Omental fat pad (tissue), 4 donors: ENCODE data around the gene RIN3. TPM values are rescaled to one million over a fixed set of nuclear protein-coding genes. Genes with fewer than 3 reads are reported as not detected.

Experiments used
- ATAC-seq: fragments of 150-250 bp; one replicate; pipeline ENCODE4 v1.9.1; 2016; ENCODE audit warnings: mild to moderate bottlenecking, moderate library complexity; ENCODE audit not compliant: low FRiP score
- DNase-seq: peaks from one replicate; pipeline ENCODE4 v3.0.0-alpha.2; 2019; ENCODE audit warnings: low spot score
- total RNA-seq, 4 donors: library from RNA; depleted of rRNA; stranded (reverse); fragments of >200 nt; gene quantifications; one replicate each; pipeline ENCODE4 v1.1.0, GENCODE V29; 2016
- TF ChIP-seq, protein P1 (sequence below), 3 donors: fragments of 450-650 bp; IDR thresholded peaks; one replicate each; pipeline ENCODE4 v1.5.1; 2016 to 2017; ENCODE audit warnings: antibody characterized with exemption in 3 of 3, mild to moderate bottlenecking in 3 of 3, moderate library complexity in 2 of 3

RIN3 gene
- total RNA-seq, 4 donors from 2014 or later: 11.6 to 36.3 (median 20.2) TPM

DNA sequence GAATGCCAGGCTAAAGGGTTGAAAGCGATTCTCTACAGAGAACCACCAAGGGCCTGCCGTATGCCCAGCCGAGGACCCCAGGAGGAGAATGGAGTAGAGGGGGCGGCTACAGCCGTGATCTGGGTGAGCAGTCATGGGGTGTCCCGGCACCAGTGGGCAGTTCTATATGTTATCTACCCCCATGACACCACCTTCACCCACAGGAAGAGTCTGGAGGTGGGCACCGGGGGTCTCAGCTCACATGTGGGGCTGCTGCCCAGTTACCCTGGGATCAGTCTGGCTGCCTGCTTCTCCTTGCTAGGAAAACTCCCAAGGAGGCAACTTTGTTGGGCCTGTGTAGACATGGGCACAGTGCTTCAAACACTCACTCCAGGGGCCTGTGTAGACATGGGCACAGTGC, 135.5 kb downstream of the RIN3 start:
- TF ChIP-seq, protein P1, sequence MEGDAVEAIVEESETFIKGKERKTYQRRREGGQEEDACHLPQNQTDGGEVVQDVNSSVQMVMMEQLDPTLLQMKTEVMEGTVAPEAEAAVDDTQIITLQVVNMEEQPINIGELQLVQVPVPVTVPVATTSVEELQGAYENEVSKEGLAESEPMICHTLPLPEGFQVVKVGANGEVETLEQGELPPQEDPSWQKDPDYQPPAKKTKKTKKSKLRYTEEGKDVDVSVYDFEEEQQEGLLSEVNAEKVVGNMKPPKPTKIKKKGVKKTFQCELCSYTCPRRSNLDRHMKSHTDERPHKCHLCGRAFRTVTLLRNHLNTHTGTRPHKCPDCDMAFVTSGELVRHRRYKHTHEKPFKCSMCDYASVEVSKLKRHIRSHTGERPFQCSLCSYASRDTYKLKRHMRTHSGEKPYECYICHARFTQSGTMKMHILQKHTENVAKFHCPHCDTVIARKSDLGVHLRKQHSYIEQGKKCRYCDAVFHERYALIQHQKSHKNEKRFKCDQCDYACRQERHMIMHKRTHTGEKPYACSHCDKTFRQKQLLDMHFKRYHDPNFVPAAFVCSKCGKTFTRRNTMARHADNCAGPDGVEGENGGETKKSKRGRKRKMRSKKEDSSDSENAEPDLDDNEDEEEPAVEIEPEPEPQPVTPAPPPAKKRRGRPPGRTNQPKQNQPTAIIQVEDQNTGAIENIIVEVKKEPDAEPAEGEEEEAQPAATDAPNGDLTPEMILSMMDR (IDR thresholded peaks at IDR 0.05): no peak
- DNase-seq (no peak), ATAC-seq (no peak)

DNA sequence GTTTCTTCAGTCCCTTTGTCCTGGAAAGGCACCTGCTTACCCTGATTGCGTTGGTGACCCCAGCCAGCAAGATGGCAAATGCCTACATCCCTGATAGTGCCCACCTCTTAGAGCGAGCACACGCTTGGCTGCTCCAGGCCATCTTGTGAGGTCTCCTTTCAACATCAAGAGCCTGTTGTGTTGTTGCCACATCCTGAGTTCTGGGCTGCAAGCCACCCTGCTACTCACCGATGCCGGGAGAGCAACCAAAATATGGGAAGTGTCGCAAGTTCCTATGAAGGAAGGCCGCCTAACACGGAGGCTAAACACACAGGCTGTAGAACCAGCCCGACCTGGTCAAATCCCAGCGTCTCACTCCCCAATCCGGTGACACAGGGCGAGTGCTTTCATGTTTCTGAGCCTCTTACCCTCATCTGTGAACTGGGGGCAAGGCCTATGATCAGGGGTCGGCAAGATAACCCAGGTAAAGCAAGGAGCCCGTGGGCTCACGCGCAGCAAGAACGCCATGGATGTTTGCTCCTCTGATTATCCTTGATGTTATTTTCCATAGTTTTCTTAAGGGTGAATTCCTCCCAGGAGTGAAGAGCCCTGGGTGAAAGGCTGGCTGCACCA, 136.5 kb downstream of the RIN3 start:
- TF ChIP-seq, protein P1 (IDR thresholded peaks at IDR 0.05): no peak
- peak; percentile 39 for ATAC-seq
- DNase-seq: no peak

DNA sequence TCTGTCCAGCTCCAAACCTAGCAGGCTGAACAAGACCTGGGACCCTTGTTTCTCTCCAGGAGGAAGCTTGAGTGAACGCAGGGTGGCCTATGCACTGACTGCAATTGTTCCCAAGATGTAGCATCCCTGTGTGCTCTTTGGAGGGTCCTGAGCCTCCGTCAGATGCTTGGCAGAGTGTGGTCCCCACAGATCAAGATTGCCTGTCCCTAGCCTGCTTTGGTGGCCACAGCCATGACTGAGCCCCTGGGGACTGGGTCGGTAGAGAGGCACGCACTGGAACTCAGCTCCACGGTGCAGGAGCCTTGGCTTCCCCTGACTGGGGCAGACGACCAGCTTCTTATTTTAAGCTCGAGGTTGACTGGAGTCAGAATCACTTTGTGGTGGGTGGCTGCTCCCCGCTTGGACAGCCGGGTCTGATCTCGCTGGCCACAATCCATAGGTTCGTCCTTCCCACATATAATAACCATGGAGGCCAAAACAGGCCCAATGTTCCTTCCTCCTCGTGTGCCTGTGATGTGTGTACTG, 137.1 kb downstream of the RIN3 start:
- TF ChIP-seq, protein P1 (IDR thresholded peaks at IDR 0.05): no peak
- DNase-seq: no peak
- ATAC-seq: no peak

DNA sequence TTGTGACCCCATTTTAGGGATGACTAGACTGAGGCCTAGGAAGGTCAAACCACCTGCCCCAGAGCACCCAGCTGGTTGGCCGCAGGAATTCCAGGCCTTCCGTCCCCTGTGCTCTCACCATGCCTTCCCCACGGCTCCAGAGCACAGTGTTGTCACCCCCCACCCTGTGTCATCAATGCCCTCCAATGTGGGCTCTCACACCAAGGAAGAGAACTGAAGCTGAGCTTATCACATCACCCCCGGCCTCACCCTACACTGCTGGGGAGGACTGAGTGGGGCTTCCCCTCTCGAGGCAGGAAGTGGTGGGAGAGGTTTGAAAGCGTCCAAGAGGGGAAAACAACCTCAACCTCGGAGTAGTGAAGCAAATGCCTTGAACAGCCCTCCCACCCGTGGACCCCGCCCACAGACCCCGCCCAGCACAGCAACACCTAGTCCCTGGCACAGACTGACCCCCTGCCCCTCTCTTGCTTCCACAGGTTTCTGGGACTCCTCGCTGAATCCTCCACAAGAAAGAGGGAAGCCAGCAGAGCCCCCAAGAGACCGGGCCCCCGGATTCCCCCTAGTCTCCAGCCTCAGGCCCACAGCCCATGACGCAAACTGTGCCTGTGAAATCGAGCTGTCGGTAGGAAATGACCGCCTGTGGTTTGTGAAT, 137.7 kb downstream of the RIN3 start:
- TF ChIP-seq, protein P1 (IDR thresholded peaks at IDR 0.05): no peak
- ATAC-seq: no peak
- no peak for DNase-seq

DNA sequence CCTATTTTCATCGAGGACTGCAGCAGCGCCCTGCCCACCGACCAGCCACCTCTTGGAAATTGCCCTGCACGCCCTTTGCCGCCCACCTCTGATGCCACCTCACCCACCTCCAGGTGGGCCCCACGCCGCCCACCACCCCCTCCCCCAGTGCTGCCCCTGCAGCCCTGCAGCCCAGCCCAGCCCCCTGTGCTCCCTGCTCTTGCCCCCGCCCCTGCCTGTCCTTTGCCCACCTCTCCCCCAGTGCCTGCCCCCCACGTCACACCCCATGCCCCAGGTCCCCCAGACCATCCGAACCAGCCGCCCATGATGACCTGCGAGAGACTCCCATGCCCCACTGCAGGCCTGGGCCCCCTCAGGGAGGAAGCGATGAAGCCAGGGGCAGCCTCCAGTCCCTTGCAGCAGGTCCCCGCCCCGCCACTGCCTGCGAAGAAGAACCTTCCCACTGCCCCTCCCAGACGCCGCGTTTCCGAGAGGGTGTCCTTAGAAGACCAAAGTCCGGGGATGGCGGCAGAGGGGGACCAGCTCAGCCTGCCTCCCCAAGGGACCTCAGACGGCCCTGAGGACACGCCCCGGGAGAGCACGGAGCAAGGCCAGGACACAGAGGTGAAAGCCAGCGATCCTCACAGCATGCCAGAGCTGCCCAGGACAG, 138.3 kb downstream of the RIN3 start:
- TF ChIP-seq, protein P1 (IDR thresholded peaks at IDR 0.05): no peak
- no peak for ATAC-seq
- no peak for DNase-seq

DNA sequence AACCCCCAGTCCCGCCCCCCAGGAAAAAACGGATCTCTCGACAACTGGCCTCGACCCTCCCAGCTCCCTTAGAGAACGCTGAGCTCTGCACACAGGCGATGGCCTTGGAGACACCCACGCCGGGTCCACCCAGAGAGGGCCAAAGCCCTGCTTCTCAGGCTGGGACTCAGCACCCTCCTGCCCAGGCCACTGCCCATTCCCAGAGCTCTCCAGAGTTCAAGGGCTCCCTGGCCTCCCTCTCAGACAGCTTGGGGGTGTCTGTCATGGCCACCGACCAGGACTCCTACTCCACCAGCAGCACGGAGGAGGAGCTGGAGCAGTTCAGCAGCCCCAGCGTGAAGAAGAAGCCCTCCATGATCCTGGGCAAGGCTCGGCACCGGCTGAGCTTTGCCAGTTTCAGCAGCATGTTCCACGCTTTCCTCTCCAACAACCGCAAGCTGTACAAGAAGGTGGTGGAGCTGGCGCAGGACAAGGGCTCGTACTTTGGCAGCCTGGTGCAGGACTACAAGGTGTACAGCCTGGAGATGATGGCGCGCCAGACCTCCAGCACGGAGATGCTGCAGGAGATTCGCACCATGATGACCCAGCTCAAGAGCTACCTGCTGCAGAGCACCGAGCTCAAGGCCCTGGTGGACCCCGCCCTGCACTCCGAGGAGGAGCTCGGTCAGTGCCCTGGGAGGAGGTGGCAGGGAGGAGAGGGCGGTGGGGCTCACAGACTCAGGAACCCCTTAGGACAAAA, 139.0 kb downstream of the RIN3 start:
- DNase-seq (no peak), ATAC-seq (no peak)
- TF ChIP-seq, protein P1 (IDR thresholded peaks at IDR 0.05): no peak
